H9 (cell line): ENCODE data around the gene TTC39A. TPM values are rescaled to one million over a fixed set of nuclear protein-coding genes. Genes with fewer than 3 reads are reported as not detected.

Experiments used
- DNase-seq: peaks from one replicate; pipeline ENCODE4 v3.0.0-alpha.2; 2017
- H2AFZ ChIP-seq: one replicate; pipeline ENCODE4 v1.6.1; 2013; ENCODE audit warnings: mild to moderate bottlenecking, low read length, control low read depth, moderate library complexity
- H2AK5ac ChIP-seq: 2 replicates; pipeline ENCODE4 v1.6.1; 2013; ENCODE audit warnings: low read length, control low read depth, mixed read lengths; ENCODE audit not compliant: insufficient read length
- H2BK120ac ChIP-seq: one replicate; pipeline ENCODE4 v1.6.1; 2013; ENCODE audit warnings: low read depth, mild to moderate bottlenecking, low read length, control low read depth, inconsistent platforms; ENCODE audit not compliant: poor library complexity, severe bottlenecking
- H2BK12ac ChIP-seq: 2 replicates; pipeline ENCODE4 v1.6.1; 2013; ENCODE audit warnings: low read length, control low read depth, mixed read lengths, low read depth; ENCODE audit not compliant: insufficient read length
- H2BK15ac ChIP-seq: 2 replicates; pipeline ENCODE4 v1.6.1; 2013; ENCODE audit warnings: low read depth, low read length, control low read depth
- H2BK20ac ChIP-seq: one replicate; pipeline ENCODE4 v1.6.1; 2013; ENCODE audit warnings: low read depth, mild to moderate bottlenecking, low read length, control low read depth, inconsistent platforms; ENCODE audit not compliant: poor library complexity, severe bottlenecking
- H2BK5ac ChIP-seq: 2 replicates; pipeline ENCODE4 v1.6.1; 2013; ENCODE audit warnings: low read length, control low read depth, mixed read lengths; ENCODE audit not compliant: insufficient read length
- H3K14ac ChIP-seq: 2 replicates; pipeline ENCODE4 v1.6.1; 2013; ENCODE audit warnings: low read length, control low read depth; ENCODE audit not compliant: insufficient read depth
- H3K18ac ChIP-seq: 2 replicates; pipeline ENCODE4 v1.6.1; 2013; ENCODE audit warnings: low read depth, mild to moderate bottlenecking, mixed read lengths, low read length, control low read depth; ENCODE audit not compliant: insufficient read length
- H3K23ac ChIP-seq: 2 replicates; pipeline ENCODE4 v1.6.1; 2013; ENCODE audit warnings: low read length, control low read depth, mixed read lengths, low read depth; ENCODE audit not compliant: insufficient read length
- H3K23me2 ChIP-seq: 2 replicates; pipeline ENCODE4 v1.6.1; 2013; ENCODE audit warnings: low read depth, mild to moderate bottlenecking, mixed read lengths, low read length, control low read depth; ENCODE audit not compliant: insufficient read length, poor library complexity, severe bottlenecking
- H3K27ac ChIP-seq: 2 replicates; pipeline ENCODE4 v1.5.1; 2013; ENCODE audit warnings: low read length, control low read depth, mixed read lengths, low read depth; ENCODE audit not compliant: insufficient read length
- H3K27me3 ChIP-seq: 2 replicates; pipeline ENCODE4 v1.6.1; 2013; ENCODE audit warnings: low read length, control low read depth, inconsistent platforms; ENCODE audit not compliant: insufficient read depth
- H3K4ac ChIP-seq: 2 replicates; pipeline ENCODE4 v1.6.1; 2013; ENCODE audit warnings: low read depth, mild to moderate bottlenecking, control low read depth, inconsistent platforms, low read length, moderate library complexity
- H3K4me1 ChIP-seq: 2 replicates; pipeline ENCODE4 v1.6.1; 2013; ENCODE audit warnings: low read length, control low read depth, inconsistent platforms; ENCODE audit not compliant: insufficient read depth
- H3K4me2 ChIP-seq: 2 replicates; pipeline ENCODE4 v1.6.1; 2013; ENCODE audit warnings: low read length, control low read depth, mixed read lengths; ENCODE audit not compliant: insufficient read length, insufficient read depth
- H3K56ac ChIP-seq: 2 replicates; pipeline ENCODE4 v1.6.1; 2013; ENCODE audit warnings: low read depth, mild to moderate bottlenecking, mixed read lengths, low read length, control low read depth; ENCODE audit not compliant: insufficient read length
- H3K79me1 ChIP-seq: 2 replicates; pipeline ENCODE4 v1.6.1; 2013; ENCODE audit warnings: low read depth, mild to moderate bottlenecking, moderate library complexity, low read length, control low read depth, inconsistent platforms; ENCODE audit not compliant: insufficient read depth, poor library complexity, severe bottlenecking
- H3K79me2 ChIP-seq: 2 replicates; pipeline ENCODE4 v1.6.1; 2013; ENCODE audit warnings: low read length, control low read depth, inconsistent platforms; ENCODE audit not compliant: insufficient read depth
- H3K9ac ChIP-seq: 2 replicates; pipeline ENCODE4 v1.6.1; 2013; ENCODE audit warnings: low read length, control low read depth, mixed read lengths; ENCODE audit not compliant: insufficient read length; ENCODE audit errors: extremely low read depth
- H3K9me3 ChIP-seq: one replicate; pipeline ENCODE4 v1.6.1; 2013; ENCODE audit warnings: low read depth, low read length, inconsistent platforms; ENCODE audit not compliant: control insufficient read depth
- H3T11ph ChIP-seq: one replicate; pipeline ENCODE4 v1.6.1; 2013; ENCODE audit warnings: mild to moderate bottlenecking, low read length, control low read depth, inconsistent platforms
- H4K20me1 ChIP-seq: one replicate; pipeline ENCODE4 v1.6.1; 2013; ENCODE audit not compliant: control insufficient read depth, insufficient read length, insufficient read depth
- H4K5ac ChIP-seq: 2 replicates; pipeline ENCODE4 v1.6.1; 2013; ENCODE audit warnings: low read depth, mild to moderate bottlenecking, mixed read lengths, low read length, control low read depth; ENCODE audit not compliant: insufficient read length
- H4K8ac ChIP-seq: replicated peaks from 2 replicates; pipeline ENCODE4 v1.6.1; 2013; ENCODE audit warnings: low read length, control low read depth, mixed read lengths, low read depth; ENCODE audit not compliant: insufficient read length
- H4K91ac ChIP-seq: 2 replicates; pipeline ENCODE4 v1.6.1; 2013; ENCODE audit warnings: low read depth, mild to moderate bottlenecking, moderate library complexity, mixed read lengths, low read length, control low read depth; ENCODE audit not compliant: insufficient read length
- H3K27ac Mint-ChIP-seq, 3 experiments: 2 replicates in 2 of 3; 3 replicates in 1 of 3; pipeline ENCODE4 v1.8.0; 2020 to 2021; ENCODE audit warnings: mixed read lengths in 3 of 3, mild to moderate bottlenecking in 1 of 3, moderate library complexity in 1 of 3
- H3K27me3 Mint-ChIP-seq: 2 replicates; pipeline ENCODE4 v1.8.0; 2021; ENCODE audit warnings: low read depth, mild to moderate bottlenecking, moderate library complexity, mixed read lengths
- H3K36me3 Mint-ChIP-seq, 3 experiments: 2 replicates in 2 of 3; 3 replicates in 1 of 3; pipeline ENCODE4 v1.8.0; 2020 to 2021; ENCODE audit warnings: low read depth in 3 of 3, mixed read lengths in 3 of 3; ENCODE audit not compliant: insufficient read depth in 1 of 3
- H3K4me1 Mint-ChIP-seq, 2 experiments: 2 replicates each; pipeline ENCODE4 v1.8.0; 2020; ENCODE audit warnings: mixed read lengths in 2 of 2
- H3K4me3 Mint-ChIP-seq, 2 experiments: 2 replicates in 1 of 2; 3 replicates in 1 of 2; pipeline ENCODE4 v1.8.0; 2020 to 2021; ENCODE audit warnings: mild to moderate bottlenecking in 2 of 2, mixed read lengths in 2 of 2, moderate library complexity in 1 of 2
- H3K9me3 Mint-ChIP-seq, 2 experiments: 2 replicates in 1 of 2; 3 replicates in 1 of 2; pipeline ENCODE4 v1.8.0; 2020; ENCODE audit warnings: mild to moderate bottlenecking in 2 of 2, mixed read lengths in 2 of 2, moderate library complexity in 1 of 2
- CTCF ChIP-seq: fragments of 200-600 bp; sonication (generic); conservative IDR thresholded peaks from 3 replicates; pipeline ENCODE4 v1.8.0; 2021; ENCODE audit warnings: antibody characterized with exemption, mild to moderate bottlenecking
- WGBS: extraction: QIAGEN DNeasy Blood & Tissue Kit; methylation state at CpG from one replicate; pipeline ENCODE4 v1.1.7; 2013; ENCODE audit warnings: missing lambda C conversion rate, low lambda C conversion rate, mixed read lengths; ENCODE audit not compliant: insufficient read length; ENCODE audit errors: extremely low coverage; 5-methylcytosine and 5-hydroxymethylcytosine counted together
- total RNA-seq: library from RNA; stranded (reverse); gene quantifications from 2 replicates; pipeline ENCODE4 v1.2.1, GENCODE V29; 2021

The TTC39A gene
- total RNA-seq, 1 experiment from 2014 or later: 7.7 TPM

- no peak overlapping the region for H2AK5ac ChIP-seq
- no peak overlapping the region for H2BK120ac ChIP-seq
- no peak overlapping the region for H3T11ph ChIP-seq
- no peak overlapping the region for H3K4ac ChIP-seq
- H3K4me1 ChIP-seq: no peaks in the 10 kb centered on the region
- H3K4me2 ChIP-seq: no peak overlapping the region
- H2BK15ac ChIP-seq: no peak overlapping the region
- H3K79me2 ChIP-seq: no peaks in the 10 kb centered on the region
- H4K5ac ChIP-seq: no peak overlapping the region
- WGBS: no CpG with 5 or more reads among the region's 11 CpGs
- H4K91ac ChIP-seq: no peak overlapping the region
- no peak for DNase-seq
- no peaks in the 10 kb centered on the region for H3K9me3 ChIP-seq
- peaks cover 4% of the 10 kb centered on the region for H3K27me3 Mint-ChIP-seq
- no peak overlapping the region for H3K27ac ChIP-seq
- peaks cover 8 to 21% of the 10 kb centered on the region in 2 experiments for H3K4me1 Mint-ChIP-seq
- no peak overlapping the region for H3K27ac Mint-ChIP-seq
- H3K14ac ChIP-seq: no peak overlapping the region
- no peak overlapping the region for H2BK20ac ChIP-seq
- no peak overlapping the region for H3K4me3 Mint-ChIP-seq
- no peaks in the 10 kb centered on the region for H3K9me3 Mint-ChIP-seq
- H2BK5ac ChIP-seq: no peak overlapping the region
- no peak overlapping the region for H2AFZ ChIP-seq
- H3K18ac ChIP-seq: no peak overlapping the region
- no peak overlapping the region for H2BK12ac ChIP-seq
- H3K79me1 ChIP-seq: no peaks in the 10 kb centered on the region
- no peak overlapping the region for H3K56ac ChIP-seq
- H4K20me1 ChIP-seq: no peaks in the 10 kb centered on the region
- no peaks in the 10 kb centered on the region for H3K23me2 ChIP-seq
- H3K23ac ChIP-seq: no peak overlapping the region
- TF ChIP-seq CTCF: no peak
- H4K8ac ChIP-seq: no peak overlapping the region
- no peaks in the 10 kb centered on the region for H3K27me3 ChIP-seq
- no peak overlapping the region for H3K9ac ChIP-seq
- no peaks in the 10 kb centered on the region; a peak in 1 of 7 replicates for H3K36me3 Mint-ChIP-seq
Measured at GRCh38 chr1:51294566-51295184, 35.7 kb downstream of the TTC39A start.
